DOHH2 (cell line): ENCODE data around the gene HAO1.

Experiments used
- H3F3A ChIP-seq: fragments of 200-600 bp; sonication (generic), shearing (Covaris generic); 2 replicates; pipeline ENCODE4 v1.6.0; 2016; ENCODE audit warnings: antibody characterized with exemption, mild to moderate bottlenecking; ENCODE audit not compliant: control insufficient read depth, insufficient read depth
- H3K27ac ChIP-seq: fragments of 200-600 bp; sonication (generic); 2 replicates; pipeline ENCODE4 v1.5.1; 2014; ENCODE audit warnings: low read depth, mild to moderate bottlenecking, low read length, moderate library complexity
- H3K27me3 ChIP-seq: fragments of 200-600 bp; sonication (generic); 2 replicates; pipeline ENCODE4 v1.6.1; 2014; ENCODE audit warnings: mild to moderate bottlenecking, low read length, mixed read lengths; ENCODE audit not compliant: control insufficient read depth
- H3K36me3 ChIP-seq: fragments of 200-600 bp; sonication (generic); 2 replicates; pipeline ENCODE4 v1.6.1; 2014; ENCODE audit warnings: mild to moderate bottlenecking, low read length, moderate library complexity, mixed read lengths; ENCODE audit not compliant: control insufficient read depth
- H3K4me1 ChIP-seq: fragments of 200-600 bp; sonication (generic); 2 replicates; pipeline ENCODE4 v1.6.1; 2014; ENCODE audit warnings: mild to moderate bottlenecking, low read length, mixed read lengths; ENCODE audit not compliant: control insufficient read depth
- H3K4me2 ChIP-seq: fragments of 200-600 bp; sonication (generic); 2 replicates; pipeline ENCODE4 v1.6.0; 2014; ENCODE audit warnings: mild to moderate bottlenecking, low read length, moderate library complexity
- H3K4me3 ChIP-seq: fragments of 200-600 bp; sonication (generic); 2 replicates; pipeline ENCODE4 v1.5.1; 2014; ENCODE audit warnings: mild to moderate bottlenecking, low read length, mixed read lengths
- H3K79me2 ChIP-seq: fragments of 200-600 bp; sonication (generic); 2 replicates; pipeline ENCODE4 v1.6.1; 2014; ENCODE audit warnings: mild to moderate bottlenecking, low read length, mixed read lengths; ENCODE audit not compliant: control insufficient read depth
- H3K9me2 ChIP-seq: fragments of 200-600 bp; sonication (generic); replicated peaks from 2 replicates; pipeline ENCODE4 v1.6.1; 2014; ENCODE audit warnings: mild to moderate bottlenecking, low read length, mixed read lengths; ENCODE audit not compliant: control insufficient read depth
- H3K9me3 ChIP-seq: fragments of 200-600 bp; sonication (generic); 2 replicates; pipeline ENCODE4 v1.6.1; 2014; ENCODE audit warnings: antibody characterized with exemption, low read length, mixed read lengths; ENCODE audit not compliant: control insufficient read depth, insufficient read depth
- H4K20me1 ChIP-seq: fragments of 200-600 bp; sonication (generic); 2 replicates; pipeline ENCODE4 v1.6.0; 2014; ENCODE audit warnings: low read depth, mild to moderate bottlenecking, antibody characterized with exemption, low read length, moderate library complexity; ENCODE audit not compliant: control insufficient read depth, insufficient read depth
- EZH2phosphoT487 ChIP-seq: fragments of 200-600 bp; sonication (generic); IDR thresholded peaks from 2 replicates; pipeline ENCODE4 v1.6.1; 2017; ENCODE audit warnings: borderline replicate concordance, mild to moderate bottlenecking, antibody characterized with exemption, low read length, moderate library complexity, mixed read lengths
- TF ChIP-seq, protein P1 (sequence below): fragments of 200-600 bp; sonication (generic); IDR thresholded peaks from one replicate; pipeline ENCODE4 v1.5.1; 2014; ENCODE audit warnings: antibody characterized with exemption, mild to moderate bottlenecking, low read depth, low read length; ENCODE audit not compliant: poor library complexity, severe bottlenecking

The HAO1 gene

DNA sequence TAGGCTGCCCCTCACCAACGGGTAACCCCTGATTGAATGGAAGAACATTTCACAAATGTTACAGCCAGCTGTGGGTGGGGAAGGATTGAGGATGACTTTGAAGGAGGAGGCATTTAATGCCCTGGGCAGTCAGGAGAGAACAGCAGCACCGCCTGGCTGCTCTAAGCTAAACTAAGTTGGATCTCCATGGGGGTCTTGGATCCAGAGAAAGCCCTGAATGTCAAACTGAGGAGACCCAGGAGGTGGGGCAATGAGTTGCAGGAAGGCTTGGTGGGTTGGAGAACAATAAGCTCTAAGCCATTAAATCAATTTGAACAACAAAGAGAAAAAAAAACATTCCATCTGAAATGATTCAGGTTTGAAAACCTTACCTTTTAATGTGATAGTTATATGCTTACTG is 43.9 kb upstream of the HAO1 start:
- no peak for TF ChIP-seq EZH2phosphoT487
- H3K27ac ChIP-seq: no peak overlapping the region
- no peak overlapping the region for H3K4me2 ChIP-seq
- H3K27me3 ChIP-seq: no peaks in the 10 kb centered on the region
- no peaks in the 10 kb centered on the region for H3K9me3 ChIP-seq
- H3K79me2 ChIP-seq: no peaks in the 10 kb centered on the region
- H3K9me2 ChIP-seq: no peaks in the 10 kb centered on the region
- H3F3A ChIP-seq: no peaks in the 10 kb centered on the region
- peaks cover 36% of the 10 kb centered on the region for H3K36me3 ChIP-seq
- no peaks in the 10 kb centered on the region for H3K4me1 ChIP-seq
- H4K20me1 ChIP-seq: no peaks in the 10 kb centered on the region
- H3K4me3 ChIP-seq: no peak overlapping the region

DNA sequence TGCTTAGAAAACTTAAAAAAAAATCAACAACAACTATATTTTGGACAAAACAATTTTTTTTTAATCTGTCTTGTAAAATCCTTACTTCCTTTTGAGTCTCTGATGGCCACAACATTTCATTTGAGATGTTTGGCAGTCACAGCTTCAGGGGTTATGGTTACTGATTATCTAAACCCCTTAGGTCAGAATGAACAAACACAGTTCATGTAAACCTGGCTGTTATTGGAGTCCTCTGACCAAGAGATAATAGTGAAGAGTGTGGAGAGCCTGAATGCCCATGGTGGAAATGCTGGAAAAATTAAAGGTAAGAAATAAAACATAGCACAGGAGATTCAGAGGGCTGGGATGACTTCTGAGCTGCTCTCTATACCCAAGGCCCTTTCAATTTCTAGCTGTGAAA is 41.1 kb upstream of the HAO1 start:
- Histone ChIP-seq H3K9me3 (no peaks in the 10 kb centered on the region), H3K79me2 (no peaks in the 10 kb centered on the region), H3K4me2 (no peak overlapping the region), H4K20me1 (no peaks in the 10 kb centered on the region), H3K4me1 (no peaks in the 10 kb centered on the region), H3K27me3 (no peaks in the 10 kb centered on the region), H3K4me3 (no peak overlapping the region), H3K36me3 (peaks cover 26% of the 10 kb centered on the region), H3K9me2 (no peaks in the 10 kb centered on the region), H3F3A (no peaks in the 10 kb centered on the region), H3K27ac (no peak overlapping the region)
- TF ChIP-seq EZH2phosphoT487: no peak
- TF ChIP-seq, protein P1, sequence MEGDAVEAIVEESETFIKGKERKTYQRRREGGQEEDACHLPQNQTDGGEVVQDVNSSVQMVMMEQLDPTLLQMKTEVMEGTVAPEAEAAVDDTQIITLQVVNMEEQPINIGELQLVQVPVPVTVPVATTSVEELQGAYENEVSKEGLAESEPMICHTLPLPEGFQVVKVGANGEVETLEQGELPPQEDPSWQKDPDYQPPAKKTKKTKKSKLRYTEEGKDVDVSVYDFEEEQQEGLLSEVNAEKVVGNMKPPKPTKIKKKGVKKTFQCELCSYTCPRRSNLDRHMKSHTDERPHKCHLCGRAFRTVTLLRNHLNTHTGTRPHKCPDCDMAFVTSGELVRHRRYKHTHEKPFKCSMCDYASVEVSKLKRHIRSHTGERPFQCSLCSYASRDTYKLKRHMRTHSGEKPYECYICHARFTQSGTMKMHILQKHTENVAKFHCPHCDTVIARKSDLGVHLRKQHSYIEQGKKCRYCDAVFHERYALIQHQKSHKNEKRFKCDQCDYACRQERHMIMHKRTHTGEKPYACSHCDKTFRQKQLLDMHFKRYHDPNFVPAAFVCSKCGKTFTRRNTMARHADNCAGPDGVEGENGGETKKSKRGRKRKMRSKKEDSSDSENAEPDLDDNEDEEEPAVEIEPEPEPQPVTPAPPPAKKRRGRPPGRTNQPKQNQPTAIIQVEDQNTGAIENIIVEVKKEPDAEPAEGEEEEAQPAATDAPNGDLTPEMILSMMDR: no peak

DNA sequence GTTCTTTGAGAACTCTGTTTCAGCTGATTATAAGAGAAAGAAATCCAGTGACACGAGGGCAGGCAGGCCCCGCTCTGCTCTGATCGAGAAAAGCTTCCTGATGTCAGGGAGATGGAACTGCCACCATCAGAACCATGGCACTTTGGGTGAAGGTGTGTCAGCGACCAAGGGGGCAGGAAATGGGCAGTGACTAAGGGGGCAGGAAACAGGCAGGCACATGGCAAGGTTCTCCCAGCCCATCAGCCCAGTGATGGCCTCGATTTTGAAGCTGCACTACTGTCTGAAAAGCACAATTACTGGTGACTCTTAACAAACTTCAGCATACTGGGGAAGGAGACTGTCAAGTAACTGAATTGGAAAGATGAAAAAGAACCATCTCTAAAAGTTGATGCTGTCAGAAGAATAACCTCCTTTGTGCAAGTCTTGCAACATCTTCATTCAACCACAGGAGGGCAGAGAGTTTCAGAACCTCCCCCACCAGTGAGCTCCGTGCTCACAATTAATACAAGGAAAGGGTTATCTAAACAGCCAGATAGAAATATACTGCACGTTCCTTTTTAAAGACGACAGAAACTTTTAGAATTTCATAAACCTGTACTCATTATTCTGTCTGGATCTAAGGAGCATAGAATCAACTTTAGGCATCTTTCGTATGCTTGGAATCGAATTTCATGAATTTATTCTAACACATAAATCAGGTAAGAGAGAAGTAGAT is 40.2 kb upstream of the HAO1 start:
- Histone ChIP-seq H3K27me3 (no peaks in the 10 kb centered on the region), H4K20me1 (no peaks in the 10 kb centered on the region), H3F3A (no peaks in the 10 kb centered on the region), H3K9me2 (no peaks in the 10 kb centered on the region), H3K4me2 (no peak overlapping the region), H3K4me1 (no peaks in the 10 kb centered on the region), H3K79me2 (no peaks in the 10 kb centered on the region), H3K4me3 (no peak overlapping the region), H3K36me3 (peaks cover 23% of the 10 kb centered on the region), H3K9me3 (no peaks in the 10 kb centered on the region), H3K27ac (no peak overlapping the region)
- TF ChIP-seq EZH2phosphoT487: no peak
- TF ChIP-seq, protein P1: peak; percentile 53

DNA sequence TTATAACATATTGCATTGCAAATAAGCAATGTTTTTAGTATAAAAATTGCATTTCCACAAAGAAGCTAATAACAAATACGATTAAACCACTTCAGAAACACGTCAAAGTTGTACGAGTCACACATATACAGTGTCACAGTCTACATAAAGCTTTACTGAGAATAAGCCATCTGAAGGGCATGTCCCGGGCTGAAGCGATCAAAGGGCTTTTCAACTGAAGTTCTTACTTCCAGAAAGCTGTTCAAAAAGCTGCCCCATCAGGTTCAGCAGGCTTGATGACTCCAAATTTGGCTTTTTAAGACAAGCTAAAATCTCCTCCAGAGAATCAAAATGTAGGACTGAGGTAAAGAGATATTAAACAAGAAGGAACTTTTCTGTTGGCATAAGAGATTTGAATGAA is 37.5 kb upstream of the HAO1 start:
- Histone ChIP-seq H3K79me2 (no peaks in the 10 kb centered on the region), H3K9me3 (no peaks in the 10 kb centered on the region), H3K9me2 (no peaks in the 10 kb centered on the region), H3F3A (no peaks in the 10 kb centered on the region), H3K27ac (no peak overlapping the region), H4K20me1 (no peaks in the 10 kb centered on the region), H3K36me3 (peaks cover 22% of the 10 kb centered on the region), H3K4me2 (no peak overlapping the region), H3K4me3 (no peak overlapping the region), H3K4me1 (no peaks in the 10 kb centered on the region), H3K27me3 (no peaks in the 10 kb centered on the region; the same call in 1 of the 2 replicates)
- TF ChIP-seq EZH2phosphoT487: no peak
- TF ChIP-seq, protein P1: no peak
